Measurements from ENCODE around the gene PTBP1.

DNA sequence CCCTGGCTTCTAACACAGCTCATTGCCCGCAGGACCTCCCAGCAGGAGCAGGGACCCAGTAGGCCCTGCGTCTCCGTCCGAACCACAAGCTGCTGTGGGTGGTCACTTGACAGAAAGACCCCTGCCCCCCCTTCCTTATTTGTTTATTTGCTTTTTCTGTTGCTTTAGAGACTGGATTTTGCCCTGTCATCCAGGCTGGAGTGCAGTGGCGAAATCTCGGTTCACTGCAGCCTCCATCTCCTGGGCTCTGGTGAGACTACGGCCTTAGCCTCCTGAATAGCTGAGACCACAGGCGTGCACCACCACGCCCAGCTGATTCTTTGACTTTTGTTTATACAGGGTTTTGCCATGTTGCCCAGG, 7.6 kb upstream of the PTBP1 start:
- TF ChIP-seq, protein P1, sequence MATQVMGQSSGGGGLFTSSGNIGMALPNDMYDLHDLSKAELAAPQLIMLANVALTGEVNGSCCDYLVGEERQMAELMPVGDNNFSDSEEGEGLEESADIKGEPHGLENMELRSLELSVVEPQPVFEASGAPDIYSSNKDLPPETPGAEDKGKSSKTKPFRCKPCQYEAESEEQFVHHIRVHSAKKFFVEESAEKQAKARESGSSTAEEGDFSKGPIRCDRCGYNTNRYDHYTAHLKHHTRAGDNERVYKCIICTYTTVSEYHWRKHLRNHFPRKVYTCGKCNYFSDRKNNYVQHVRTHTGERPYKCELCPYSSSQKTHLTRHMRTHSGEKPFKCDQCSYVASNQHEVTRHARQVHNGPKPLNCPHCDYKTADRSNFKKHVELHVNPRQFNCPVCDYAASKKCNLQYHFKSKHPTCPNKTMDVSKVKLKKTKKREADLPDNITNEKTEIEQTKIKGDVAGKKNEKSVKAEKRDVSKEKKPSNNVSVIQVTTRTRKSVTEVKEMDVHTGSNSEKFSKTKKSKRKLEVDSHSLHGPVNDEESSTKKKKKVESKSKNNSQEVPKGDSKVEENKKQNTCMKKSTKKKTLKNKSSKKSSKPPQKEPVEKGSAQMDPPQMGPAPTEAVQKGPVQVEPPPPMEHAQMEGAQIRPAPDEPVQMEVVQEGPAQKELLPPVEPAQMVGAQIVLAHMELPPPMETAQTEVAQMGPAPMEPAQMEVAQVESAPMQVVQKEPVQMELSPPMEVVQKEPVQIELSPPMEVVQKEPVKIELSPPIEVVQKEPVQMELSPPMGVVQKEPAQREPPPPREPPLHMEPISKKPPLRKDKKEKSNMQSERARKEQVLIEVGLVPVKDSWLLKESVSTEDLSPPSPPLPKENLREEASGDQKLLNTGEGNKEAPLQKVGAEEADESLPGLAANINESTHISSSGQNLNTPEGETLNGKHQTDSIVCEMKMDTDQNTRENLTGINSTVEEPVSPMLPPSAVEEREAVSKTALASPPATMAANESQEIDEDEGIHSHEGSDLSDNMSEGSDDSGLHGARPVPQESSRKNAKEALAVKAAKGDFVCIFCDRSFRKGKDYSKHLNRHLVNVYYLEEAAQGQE (IDR thresholded peaks at IDR 0.05; ENCODE audit: insufficient read depth in 1 of 2, low read depth in 2 of 2, low read length in 1 of 2), result no peak
- TF ChIP-seq, protein P2, sequence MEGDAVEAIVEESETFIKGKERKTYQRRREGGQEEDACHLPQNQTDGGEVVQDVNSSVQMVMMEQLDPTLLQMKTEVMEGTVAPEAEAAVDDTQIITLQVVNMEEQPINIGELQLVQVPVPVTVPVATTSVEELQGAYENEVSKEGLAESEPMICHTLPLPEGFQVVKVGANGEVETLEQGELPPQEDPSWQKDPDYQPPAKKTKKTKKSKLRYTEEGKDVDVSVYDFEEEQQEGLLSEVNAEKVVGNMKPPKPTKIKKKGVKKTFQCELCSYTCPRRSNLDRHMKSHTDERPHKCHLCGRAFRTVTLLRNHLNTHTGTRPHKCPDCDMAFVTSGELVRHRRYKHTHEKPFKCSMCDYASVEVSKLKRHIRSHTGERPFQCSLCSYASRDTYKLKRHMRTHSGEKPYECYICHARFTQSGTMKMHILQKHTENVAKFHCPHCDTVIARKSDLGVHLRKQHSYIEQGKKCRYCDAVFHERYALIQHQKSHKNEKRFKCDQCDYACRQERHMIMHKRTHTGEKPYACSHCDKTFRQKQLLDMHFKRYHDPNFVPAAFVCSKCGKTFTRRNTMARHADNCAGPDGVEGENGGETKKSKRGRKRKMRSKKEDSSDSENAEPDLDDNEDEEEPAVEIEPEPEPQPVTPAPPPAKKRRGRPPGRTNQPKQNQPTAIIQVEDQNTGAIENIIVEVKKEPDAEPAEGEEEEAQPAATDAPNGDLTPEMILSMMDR (IDR thresholded peaks at IDR 0.05), result no peak

All from Panc1 (cell line).